Measurements from ENCODE around the gene CYP4A22. TPM values are rescaled to one million over a fixed set of nuclear protein-coding genes. Genes with fewer than 3 reads are reported as not detected.

CYP4A22 gene
- total and polyA plus RNA-seq, 2 donors (not counting 1 experiment from before 2014, with no cell fraction given) = not detected

DNA sequence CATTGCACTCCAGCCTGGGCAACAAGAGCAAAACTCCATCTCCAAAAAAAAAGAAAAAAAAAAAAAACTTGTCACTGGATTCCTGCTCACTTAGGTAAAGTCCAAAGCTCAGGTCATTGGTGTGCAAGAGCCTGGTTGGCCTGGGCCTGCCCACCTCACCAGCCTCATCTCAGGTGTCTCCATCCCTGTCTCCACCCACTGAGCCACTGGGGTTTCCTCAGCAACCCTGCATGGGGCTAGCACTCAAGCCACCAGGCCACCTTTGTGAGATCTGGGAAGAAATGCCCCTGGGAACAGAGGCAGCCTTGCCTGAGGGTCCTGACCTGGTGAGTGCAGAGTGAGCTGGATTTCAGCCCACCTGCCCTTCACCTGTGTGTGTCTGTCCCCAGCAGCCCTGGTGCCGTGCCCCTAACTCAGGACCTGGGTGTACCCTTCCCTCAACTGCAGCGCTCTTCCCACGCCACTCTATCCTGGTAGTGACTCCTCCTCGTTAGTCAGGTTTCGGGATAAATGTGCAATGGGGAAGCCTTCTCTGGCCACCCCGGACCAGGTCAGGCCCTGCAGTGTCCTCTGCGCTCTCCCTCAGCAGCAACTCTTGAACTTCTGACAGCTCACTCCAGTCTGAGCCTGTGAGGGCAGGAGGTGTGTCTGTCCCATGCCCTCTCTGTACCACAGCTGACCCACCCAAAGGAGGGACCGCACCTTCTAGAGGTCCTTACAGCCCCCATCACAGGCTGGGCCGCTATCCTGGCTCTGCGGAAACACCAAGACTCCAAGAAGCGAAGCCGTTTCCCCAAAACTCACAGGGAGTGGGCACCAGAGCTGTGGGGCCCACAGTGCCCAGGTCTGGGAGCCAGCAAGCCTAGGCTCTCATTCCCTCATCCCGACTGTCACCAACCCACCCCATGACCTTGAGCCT, 49.3 kb downstream of the CYP4A22 start:
- Histone ChIP-seq H3K4me1 (ENCODE audit: control insufficient read depth, extremely low read depth, insufficient read depth, low read length) (peaks cover 2% of the 10 kb centered on the region), H4K20me1 (ENCODE audit: control insufficient read depth, extremely low read depth, insufficient read depth, low read length) (no peaks in the 10 kb centered on the region), H3K79me2 (ENCODE audit: control insufficient read depth, insufficient read depth, low read length) (no peaks in the 10 kb centered on the region), H3K4me3 (replicated peaks in 1 of 4; ENCODE audit: control extremely low read depth in 1 of 4, insufficient read depth in 1 of 4, low read depth in 3 of 4, low read length in 4 of 4) (no peak overlapping the region), H2AFZ (ENCODE audit: low read length) (no peak overlapping the region), H3K9me3 (ENCODE audit: control insufficient read depth, insufficient read depth, low read depth, low read length) (no peaks in the 10 kb centered on the region), H3K9ac (ENCODE audit: insufficient read depth, low read length) (no peak overlapping the region), H3K36me3 (ENCODE audit: control insufficient read depth, insufficient read depth, low read length) (no peaks in the 10 kb centered on the region), H3K4me2 (ENCODE audit: extremely low read depth, insufficient read depth, low read length) (no peak overlapping the region), H3K27ac (ENCODE audit: insufficient read depth, low read length) (no peak overlapping the region), H3K27me3 (ENCODE audit: control insufficient read depth, insufficient read depth, low read length) (no peaks in the 10 kb centered on the region)
- no peak for TF ChIP-seq EZH2 (IDR thresholded peaks at IDR 0.05; ENCODE audit: low read length, missing control alignments)
- TF ChIP-seq, protein P1, sequence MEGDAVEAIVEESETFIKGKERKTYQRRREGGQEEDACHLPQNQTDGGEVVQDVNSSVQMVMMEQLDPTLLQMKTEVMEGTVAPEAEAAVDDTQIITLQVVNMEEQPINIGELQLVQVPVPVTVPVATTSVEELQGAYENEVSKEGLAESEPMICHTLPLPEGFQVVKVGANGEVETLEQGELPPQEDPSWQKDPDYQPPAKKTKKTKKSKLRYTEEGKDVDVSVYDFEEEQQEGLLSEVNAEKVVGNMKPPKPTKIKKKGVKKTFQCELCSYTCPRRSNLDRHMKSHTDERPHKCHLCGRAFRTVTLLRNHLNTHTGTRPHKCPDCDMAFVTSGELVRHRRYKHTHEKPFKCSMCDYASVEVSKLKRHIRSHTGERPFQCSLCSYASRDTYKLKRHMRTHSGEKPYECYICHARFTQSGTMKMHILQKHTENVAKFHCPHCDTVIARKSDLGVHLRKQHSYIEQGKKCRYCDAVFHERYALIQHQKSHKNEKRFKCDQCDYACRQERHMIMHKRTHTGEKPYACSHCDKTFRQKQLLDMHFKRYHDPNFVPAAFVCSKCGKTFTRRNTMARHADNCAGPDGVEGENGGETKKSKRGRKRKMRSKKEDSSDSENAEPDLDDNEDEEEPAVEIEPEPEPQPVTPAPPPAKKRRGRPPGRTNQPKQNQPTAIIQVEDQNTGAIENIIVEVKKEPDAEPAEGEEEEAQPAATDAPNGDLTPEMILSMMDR (conservative IDR thresholded peaks at IDR 0.05 in 1 of 2, IDR thresholded peaks at IDR 0.05 in 1 of 2; ENCODE audit: low read depth in 1 of 2, low read length in 2 of 2) = no peak
- no peak for DNase-seq (ENCODE audit: low read depth in 2 of 2)

DNA sequence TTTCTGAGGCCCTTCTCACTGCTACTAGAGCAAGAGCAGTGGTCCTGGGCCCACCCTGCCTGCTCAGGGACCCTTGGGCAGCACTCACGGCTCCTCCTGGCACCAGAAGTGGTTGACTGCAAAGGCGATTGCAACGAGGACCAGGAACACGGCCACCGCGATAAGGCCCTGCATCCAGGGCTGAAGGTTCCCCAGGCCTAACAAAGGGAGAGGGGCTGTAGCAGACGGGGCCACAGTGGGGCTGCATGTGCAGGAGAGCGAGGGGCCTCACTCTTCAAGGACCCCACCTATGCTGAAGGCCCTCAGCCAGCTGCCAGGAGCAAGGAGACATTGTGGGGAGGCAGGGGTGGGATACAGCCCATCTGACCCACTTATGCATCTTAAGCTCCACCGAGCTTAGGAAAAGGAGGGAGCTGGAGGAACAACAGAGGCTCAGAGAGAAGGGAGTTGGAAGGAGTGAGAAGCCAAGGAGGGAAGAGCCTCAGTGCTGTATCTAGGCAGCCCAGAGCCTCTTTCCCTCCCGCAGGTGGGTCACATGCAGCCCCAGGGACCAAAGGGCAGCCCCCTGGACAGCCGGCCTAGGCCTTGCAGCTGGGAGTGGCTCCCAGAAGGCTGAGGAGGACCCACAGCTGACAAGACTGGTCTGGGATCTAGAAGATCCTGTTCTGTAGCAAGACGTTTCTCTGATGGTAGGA, 50.1 kb downstream of the CYP4A22 start:
- Histone ChIP-seq H3K4me2 (ENCODE audit: extremely low read depth, insufficient read depth, low read length) (no peak overlapping the region), H3K36me3 (ENCODE audit: control insufficient read depth, insufficient read depth, low read length) (no peaks in the 10 kb centered on the region), H3K27ac (ENCODE audit: insufficient read depth, low read length) (no peak overlapping the region), H3K27me3 (ENCODE audit: control insufficient read depth, insufficient read depth, low read length) (no peaks in the 10 kb centered on the region), H2AFZ (ENCODE audit: low read length) (no peak overlapping the region), H4K20me1 (ENCODE audit: control insufficient read depth, extremely low read depth, insufficient read depth, low read length) (no peaks in the 10 kb centered on the region), H3K4me1 (ENCODE audit: control insufficient read depth, extremely low read depth, insufficient read depth, low read length) (peaks cover 2% of the 10 kb centered on the region), H3K9ac (ENCODE audit: insufficient read depth, low read length) (no peak overlapping the region), H3K4me3 (replicated peaks in 1 of 4; ENCODE audit: control extremely low read depth in 1 of 4, insufficient read depth in 1 of 4, low read depth in 3 of 4, low read length in 4 of 4) (no peak overlapping the region), H3K9me3 (ENCODE audit: control insufficient read depth, insufficient read depth, low read depth, low read length) (no peaks in the 10 kb centered on the region), H3K79me2 (ENCODE audit: control insufficient read depth, insufficient read depth, low read length) (no peaks in the 10 kb centered on the region)
- TF ChIP-seq, protein P1 (conservative IDR thresholded peaks at IDR 0.05 in 1 of 2, IDR thresholded peaks at IDR 0.05 in 1 of 2; ENCODE audit: low read depth in 1 of 2, low read length in 2 of 2) = no peak
- no peak for DNase-seq (ENCODE audit: low read depth in 2 of 2)

DNA sequence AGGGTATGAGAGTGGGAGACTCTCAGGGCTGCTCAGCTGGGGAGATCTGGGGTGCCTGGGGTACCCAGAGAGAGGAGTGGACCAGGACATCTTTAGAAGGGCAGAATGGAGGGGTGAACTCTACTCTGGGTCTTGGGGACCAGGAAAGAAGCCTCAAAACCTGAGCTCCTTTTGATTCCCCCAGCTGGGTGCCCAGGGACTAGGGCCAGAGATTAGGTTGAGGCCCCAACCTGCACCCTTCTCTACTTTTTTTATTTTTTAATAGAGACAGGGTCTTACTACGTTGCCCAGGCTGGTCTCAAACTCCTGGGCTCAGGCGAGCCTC, 50.6 kb downstream of the CYP4A22 start:
- Histone ChIP-seq H3K4me1 (ENCODE audit: control insufficient read depth, extremely low read depth, insufficient read depth, low read length) (peaks cover 2% of the 10 kb centered on the region), H3K27me3 (ENCODE audit: control insufficient read depth, insufficient read depth, low read length) (no peaks in the 10 kb centered on the region), H4K20me1 (ENCODE audit: control insufficient read depth, extremely low read depth, insufficient read depth, low read length) (no peaks in the 10 kb centered on the region), H2AFZ (ENCODE audit: low read length) (no peak overlapping the region), H3K9ac (ENCODE audit: insufficient read depth, low read length) (no peak overlapping the region), H3K36me3 (ENCODE audit: control insufficient read depth, insufficient read depth, low read length) (no peaks in the 10 kb centered on the region), H3K79me2 (ENCODE audit: control insufficient read depth, insufficient read depth, low read length) (no peaks in the 10 kb centered on the region), H3K4me2 (ENCODE audit: extremely low read depth, insufficient read depth, low read length) (no peak overlapping the region), H3K4me3 (replicated peaks in 1 of 4; ENCODE audit: control extremely low read depth in 1 of 4, insufficient read depth in 1 of 4, low read depth in 3 of 4, low read length in 4 of 4) (no peak overlapping the region), H3K27ac (ENCODE audit: insufficient read depth, low read length) (no peak overlapping the region), H3K9me3 (ENCODE audit: control insufficient read depth, insufficient read depth, low read depth, low read length) (no peaks in the 10 kb centered on the region)
- DNase-seq (ENCODE audit: low read depth in 2 of 2) = no peak
- no peak for TF ChIP-seq EZH2 (IDR thresholded peaks at IDR 0.05; ENCODE audit: low read length, missing control alignments)
- TF ChIP-seq, protein P1 (conservative IDR thresholded peaks at IDR 0.05 in 1 of 2, IDR thresholded peaks at IDR 0.05 in 1 of 2; ENCODE audit: low read depth in 1 of 2, low read length in 2 of 2) = no peak

All from fibroblast of lung (primary cell).